ENCODE measurements around the gene HRC. TPM values are rescaled to one million over a fixed set of nuclear protein-coding genes. Genes with fewer than 3 reads are reported as not detected.
"Not testable (repeated sequence)": the region's sequence is repeated elsewhere in the genome, so short reads cannot be mapped to it uniquely, and the experiment has no call there.

The HRC gene
- total RNA-seq = not detected

GRCh38 chr19:49155005-49155819 is at the start of gene HRC:
TSS of gene HRC (minus strand) at chr19:49155396. CDS start at chr19:49155237, 159 bp downstream.
- DNase-seq = no peak

GRCh38 chr19:49201042-49201441 is 45.8 kb upstream of the HRC start:
- no peak for DNase-seq

GRCh38 chr19:49200238-49200862 is 45.2 kb upstream of the HRC start:
- DNase-seq = no peak

GRCh38 chr19:49196527-49197240 is 41.5 kb upstream of the HRC start:
- DNase-seq = no peak

GRCh38 chr19:49194408-49194807 is 39.2 kb upstream of the HRC start:
- no peak for DNase-seq

- no peak for DNase-seq
Measured at GRCh38 chr19:49193822-49194394, 38.7 kb upstream of the HRC start.

- no peak for DNase-seq
Measured at GRCh38 chr19:49190781-49191180, 35.6 kb upstream of the HRC start.

- no peak for DNase-seq
Measured at GRCh38 chr19:49189259-49189658, 34.1 kb upstream of the HRC start.

- no peak for DNase-seq
Measured at GRCh38 chr19:49188626-49189200, 33.5 kb upstream of the HRC start.

GRCh38 chr19:49186108-49186507 is 30.9 kb upstream of the HRC start:
- DNase-seq = no peak

- DNase-seq = no peak
Measured at GRCh38 chr19:49182848-49183375, 27.7 kb upstream of the HRC start.

GRCh38 chr19:49182010-49182847 is 27.0 kb upstream of the HRC start:
- not testable (repeated sequence) for DNase-seq

GRCh38 chr19:49180659-49181058 is 25.5 kb upstream of the HRC start:
- no peak for DNase-seq

GRCh38 chr19:49173198-49173597 is 18.0 kb upstream of the HRC start:
- DNase-seq = no peak

- no peak for DNase-seq
Measured at GRCh38 chr19:49168421-49168820, 13.2 kb upstream of the HRC start.

GRCh38 chr19:49167857-49168409 is 12.7 kb upstream of the HRC start:
- DNase-seq = no peak

GRCh38 chr19:49165865-49166301 is 10.7 kb upstream of the HRC start:
- no peak for DNase-seq

- no peak for DNase-seq
Measured at GRCh38 chr19:49165111-49165750, 10.0 kb upstream of the HRC start.

GRCh38 chr19:49161987-49162386 is 6.8 kb upstream of the HRC start:
- DNase-seq = no peak

- no peak for DNase-seq
Measured at GRCh38 chr19:49160450-49161189, 5.4 kb upstream of the HRC start.

Data from effector CD4-positive, alpha-beta T cell (primary cell).